GM19397 (cell line): ENCODE results near the gene SPEG.

ENCODE experiments used
- ATAC-seq: cut with Tn5 transposase; IDR thresholded peaks from one replicate; pipeline ENCODE4 v1.9.1; 2021; ENCODE audit warnings: mild to moderate bottlenecking, moderate library complexity; ENCODE audit not compliant: unreplicated experiment

The SPEG gene

DNA sequence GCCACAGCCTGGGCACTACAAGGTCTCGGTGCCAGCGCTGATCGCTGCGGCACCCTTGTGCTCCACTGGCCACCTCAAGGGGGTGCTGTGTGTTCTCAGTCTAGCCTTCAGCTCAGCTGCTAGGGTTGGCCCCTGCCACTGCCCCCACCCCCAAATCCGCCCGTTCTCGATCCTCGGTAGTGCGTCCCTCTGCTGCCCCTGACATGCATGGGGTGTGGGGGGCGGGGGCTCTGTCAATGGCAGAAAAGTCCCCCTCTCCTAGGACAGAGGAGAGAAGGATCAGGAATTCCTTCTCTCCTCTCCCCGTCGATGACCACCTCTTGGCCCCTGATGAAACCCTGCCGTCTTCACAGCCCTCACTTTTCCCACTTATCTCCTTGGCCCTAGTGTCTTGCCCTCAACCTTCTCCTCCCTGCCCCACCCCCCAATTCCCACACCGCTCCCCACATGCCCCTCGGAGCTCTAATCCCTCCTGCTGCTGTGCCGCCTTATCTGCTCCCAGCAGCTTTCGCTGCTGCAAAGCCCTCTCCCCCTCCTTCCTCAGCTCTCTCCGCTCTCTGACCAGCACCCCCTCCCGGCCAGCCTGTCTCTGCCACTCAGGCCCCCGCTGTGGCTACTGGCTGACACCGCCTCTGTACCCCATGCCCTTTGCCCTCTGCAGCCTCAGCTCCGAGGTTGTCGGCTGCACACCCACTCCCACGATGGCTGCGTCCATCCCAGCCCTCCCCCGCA, 75.3 kb downstream of the SPEG start:
- no peak for ATAC-seq

DNA sequence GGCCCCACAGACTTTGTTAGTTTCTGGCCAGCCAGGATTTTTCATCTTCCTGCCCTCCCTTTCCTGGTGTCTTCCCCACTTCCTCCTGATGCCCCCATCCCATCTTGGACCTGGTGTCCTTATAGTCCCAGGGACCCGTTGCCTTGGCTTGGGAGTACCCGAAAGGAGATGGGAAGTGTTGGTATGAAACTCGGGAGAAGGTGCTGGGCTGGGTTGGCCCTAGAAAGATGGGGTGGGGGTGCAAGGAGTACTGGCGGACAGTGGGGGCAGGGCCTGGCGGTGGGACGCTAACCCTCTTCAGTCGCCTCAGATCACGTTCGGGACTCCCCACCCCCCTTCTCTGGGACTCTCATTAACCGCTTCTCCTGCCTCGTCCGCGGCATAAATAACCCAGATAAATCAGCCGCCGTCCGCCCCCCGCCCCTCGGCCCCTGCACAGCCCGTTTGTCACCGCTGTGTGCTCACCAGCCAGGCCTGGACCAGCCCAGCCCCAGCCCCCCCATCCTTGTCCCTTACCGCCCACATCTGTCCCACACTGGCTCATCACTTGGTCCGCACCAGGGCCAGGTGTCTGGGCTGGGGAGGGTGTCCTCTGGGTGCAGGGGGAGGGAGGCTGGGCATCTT, 76.0 kb downstream of the SPEG start:
- no peak for ATAC-seq

DNA sequence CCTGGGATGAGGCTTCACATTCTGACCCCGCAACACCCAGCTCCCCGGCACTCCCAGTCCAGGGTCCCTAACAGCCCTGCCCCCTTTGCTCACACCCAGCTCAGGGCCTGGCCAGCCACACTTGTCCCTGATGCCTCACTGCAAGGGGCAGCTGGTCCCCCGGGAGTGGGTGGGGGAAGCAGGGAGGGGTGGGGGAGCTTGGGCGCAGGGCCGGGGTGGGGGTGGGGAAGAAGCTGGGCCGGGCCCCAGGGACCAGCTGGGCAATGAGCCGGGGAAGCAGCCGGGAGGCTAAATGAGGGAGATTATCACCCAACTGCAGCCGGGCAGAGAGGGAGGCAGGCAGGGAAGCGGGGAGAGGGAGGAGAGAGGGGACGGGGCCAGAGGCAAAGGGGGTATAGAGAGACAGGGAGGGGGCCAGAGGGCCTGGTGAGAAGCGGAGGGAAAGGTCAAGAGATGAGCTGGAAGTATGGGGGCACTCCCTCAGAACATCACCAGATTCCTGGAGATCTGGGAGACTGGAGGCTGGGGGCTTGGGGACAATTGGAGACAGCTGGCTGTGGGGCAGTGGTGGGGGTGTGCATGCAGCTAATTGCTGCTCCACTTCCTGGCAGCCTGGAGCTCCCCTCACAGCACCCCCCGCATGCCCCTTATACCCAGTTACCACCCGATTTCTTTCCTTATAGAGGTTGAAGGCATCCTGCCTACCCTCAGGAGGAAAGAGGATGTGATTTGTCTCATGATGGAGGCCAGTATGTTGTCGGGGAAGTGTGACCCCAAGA, 77.1 kb downstream of the SPEG start:
- ATAC-seq, result no peak

DNA sequence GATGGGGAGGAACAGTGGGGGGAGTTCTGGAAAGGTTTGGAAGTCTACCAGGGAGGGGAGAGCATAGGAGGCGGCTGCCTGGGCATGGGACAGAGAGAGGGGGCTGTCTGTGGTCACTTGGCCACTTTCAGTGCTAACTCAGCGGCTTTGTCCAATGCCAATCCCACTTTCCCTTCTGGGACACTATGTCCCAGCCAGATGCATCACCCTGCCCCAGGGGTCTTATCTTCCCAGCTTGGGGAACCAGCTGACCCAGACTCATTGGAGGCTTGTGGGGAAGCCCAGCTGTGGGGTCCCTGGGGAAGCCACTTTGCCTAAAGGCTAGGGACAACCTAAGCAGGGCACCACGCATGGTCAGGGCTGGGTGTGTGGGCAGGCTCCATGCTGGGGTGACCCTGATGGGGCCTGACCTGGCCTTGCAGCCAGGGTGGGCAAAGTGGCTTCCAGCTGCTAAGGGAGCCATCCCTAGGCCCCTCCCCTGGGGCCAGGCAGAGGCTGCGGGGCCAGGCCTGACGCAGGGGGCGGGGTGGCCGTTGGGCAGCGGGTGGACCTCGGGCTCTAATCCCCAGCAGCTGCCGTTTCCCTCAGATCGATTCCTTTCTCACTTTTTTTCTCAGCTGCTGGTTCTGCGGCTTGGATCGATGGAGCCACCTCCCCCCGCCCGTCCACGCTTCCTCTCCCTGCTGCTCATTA, 78.0 kb downstream of the SPEG start:
- ATAC-seq, result no peak

DNA sequence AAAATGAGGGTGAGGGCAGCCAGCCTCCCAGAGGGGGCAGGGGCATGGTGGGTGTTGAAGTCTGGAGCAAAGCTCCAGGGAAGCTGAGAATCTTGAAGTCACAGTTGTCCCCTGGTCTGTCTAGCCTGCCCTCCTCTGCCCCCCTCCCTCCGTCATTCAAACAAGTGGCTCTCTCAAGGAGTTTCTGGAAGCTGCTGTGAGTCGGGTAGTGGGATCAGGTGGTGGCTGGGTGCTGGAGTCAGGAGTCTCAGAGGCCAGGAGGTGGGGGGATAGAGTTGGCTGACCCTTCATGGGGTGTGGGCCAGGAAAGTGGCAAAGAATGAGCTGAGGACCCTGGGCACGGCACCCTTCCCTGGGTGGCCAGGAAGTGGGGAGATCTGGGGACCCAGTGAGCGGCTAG, 79.1 kb downstream of the SPEG start:
- no peak for ATAC-seq

DNA sequence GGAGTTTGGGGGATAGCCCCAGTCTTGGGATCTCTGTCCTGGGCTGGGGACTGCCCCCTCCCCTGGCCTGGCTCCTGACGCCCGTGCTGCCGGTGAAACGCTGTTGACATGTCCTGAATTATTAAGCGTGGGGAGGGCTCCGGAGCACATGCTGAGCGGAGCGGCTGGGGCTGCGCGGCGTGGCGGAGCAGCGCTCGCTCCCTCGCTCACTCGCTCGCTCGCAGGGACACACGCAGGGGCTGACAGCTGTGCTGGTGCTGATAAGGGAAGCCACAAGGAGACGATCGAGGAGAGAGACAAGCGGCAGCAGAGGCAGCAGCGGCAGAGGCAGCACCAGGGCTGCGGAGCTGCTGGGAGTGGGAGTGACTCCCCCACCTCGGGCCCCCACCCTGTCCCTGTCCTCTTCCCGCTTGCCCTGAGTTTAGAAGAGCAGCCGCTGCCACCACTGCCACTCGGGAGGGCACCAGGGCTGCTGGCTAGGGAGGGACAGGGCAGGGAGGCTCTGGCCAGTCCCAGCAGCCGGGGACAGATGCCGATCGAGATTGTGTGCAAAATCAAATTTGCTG, 79.6 kb downstream of the SPEG start, which contains the start of gene ASIC4:
ASIC4 (plus strand) TSS at position 287 of the 566 bp plus-strand sequence; CDS start at position 530, 243 bp downstream.
- ATAC-seq, result no peak

DNA sequence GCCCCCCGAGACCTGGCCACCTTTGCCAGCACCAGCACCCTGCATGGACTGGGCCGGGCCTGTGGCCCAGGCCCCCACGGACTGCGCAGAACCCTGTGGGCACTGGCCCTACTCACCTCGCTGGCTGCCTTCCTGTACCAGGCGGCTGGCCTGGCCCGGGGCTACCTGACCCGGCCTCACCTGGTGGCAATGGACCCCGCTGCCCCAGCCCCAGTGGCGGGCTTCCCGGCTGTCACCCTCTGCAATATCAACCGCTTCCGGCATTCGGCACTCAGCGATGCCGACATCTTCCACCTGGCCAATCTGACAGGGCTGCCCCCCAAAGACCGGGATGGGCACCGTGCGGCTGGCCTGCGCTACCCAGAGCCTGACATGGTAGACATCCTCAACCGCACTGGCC, 80.2 kb downstream of the SPEG start:
- ATAC-seq, result no peak

DNA sequence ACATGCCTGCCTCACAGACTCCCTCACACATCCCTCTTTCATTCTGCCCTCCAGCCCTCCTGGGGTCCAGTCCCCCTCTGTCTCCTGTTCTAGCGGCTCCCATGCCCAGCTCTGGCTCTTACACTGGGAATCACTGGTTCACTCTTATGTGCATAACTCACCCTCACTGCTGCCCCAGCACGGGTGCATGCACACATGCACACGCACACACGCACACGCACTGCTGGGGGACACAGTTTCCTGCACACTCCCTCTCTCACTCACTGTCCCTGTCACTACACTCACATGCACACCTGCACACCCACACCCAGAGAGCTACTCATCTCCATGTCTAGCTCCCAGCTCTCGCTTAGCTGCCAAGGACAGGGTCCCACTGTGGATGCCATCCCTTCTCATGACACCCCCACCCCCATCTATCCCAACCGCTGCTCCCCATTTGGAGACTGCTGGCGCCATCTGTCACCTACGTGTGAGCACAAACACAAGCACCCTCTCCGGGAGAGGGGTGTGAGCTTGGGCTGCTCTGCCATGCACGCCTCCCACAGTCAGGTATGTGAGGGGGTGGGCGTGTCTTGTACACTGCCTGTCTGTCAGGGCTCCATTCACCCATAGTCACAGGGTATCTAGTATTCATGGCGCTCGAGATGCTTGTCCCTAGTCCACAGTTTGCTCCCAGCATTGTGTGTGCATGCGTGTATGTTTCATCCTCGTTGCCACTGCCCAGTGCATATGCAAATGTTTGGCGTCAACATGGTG, 81.4 kb downstream of the SPEG start:
- no peak for ATAC-seq

DNA sequence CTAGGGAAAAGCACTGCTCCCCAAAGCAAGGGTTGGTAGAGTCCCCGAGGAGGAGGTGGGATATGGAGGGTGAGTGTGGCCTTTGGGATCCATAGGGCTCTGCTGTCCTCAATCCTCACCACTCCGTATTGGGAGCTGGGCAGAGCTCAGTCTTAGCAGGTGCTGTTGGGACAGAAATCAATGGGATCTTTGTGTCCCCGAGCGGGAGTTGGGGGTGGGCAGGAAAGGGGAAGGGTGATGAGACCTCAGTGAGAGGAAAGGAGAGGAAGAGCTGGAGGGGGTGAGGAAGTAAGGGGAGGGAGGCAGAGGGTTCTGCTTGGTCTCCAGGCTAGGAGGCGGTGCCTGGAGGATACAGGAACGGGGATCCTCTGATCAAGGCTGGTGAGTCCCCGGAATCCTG, 82.2 kb downstream of the SPEG start:
- ATAC-seq, result no peak

DNA sequence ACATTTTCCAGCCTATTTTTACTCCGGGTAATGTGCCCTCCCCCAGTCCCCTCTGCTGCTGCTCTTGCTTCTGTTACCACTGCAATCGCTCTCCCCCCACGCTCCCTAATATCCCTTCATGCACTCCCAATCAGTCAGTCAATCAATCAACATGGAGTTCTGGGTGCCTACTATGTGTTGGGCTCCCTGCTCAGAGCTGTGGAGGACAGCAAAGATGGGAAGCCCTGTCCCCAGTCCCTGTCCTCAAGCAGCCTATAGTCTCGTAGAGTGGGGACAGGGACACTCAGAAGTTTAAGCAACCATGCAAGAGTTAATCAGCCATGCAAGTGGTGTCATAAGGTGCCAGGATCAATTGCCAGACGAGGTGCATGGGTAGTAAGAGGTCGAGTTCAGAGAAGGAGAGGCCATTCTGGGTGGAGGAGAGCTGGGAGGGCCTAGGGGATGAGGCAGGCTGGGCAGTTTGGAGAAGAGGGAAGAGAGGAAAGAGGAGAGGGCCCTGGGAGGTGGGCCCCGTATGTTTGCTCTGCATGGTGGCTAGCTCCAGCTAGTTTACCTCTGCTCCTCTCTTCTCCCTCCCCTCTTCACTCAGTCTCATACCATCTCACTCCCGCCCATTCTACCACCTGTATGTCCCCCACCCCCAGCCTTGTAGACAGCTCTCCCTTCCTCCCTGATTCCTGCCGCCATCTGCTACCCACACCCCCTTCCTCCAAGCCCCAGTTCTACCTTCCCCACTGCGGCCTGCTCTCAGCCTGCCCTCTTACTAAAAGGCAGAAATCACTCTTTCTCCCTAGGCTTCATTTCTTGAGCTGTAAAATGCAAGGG, 83.5 kb downstream of the SPEG start:
- ATAC-seq, result no peak

DNA sequence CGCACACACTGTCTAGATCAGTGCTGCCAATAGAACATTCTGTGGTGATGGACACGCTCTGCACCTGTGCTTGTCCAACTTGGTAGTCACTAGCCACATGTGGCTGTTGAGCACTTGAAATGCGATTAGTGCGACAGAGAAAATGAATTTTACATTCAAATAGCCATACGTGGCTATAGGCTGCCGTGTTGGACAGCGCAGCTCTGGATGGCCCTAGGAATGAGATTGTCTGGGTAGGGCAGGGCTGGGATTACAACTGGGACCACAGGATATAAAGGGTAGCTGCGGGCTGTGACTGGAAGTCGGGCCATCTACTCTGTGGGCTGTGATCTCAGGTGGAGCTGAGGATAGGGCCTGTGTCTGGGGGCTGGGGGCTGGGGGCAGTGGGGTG, 84.9 kb downstream of the SPEG start:
- ATAC-seq, result no peak

DNA sequence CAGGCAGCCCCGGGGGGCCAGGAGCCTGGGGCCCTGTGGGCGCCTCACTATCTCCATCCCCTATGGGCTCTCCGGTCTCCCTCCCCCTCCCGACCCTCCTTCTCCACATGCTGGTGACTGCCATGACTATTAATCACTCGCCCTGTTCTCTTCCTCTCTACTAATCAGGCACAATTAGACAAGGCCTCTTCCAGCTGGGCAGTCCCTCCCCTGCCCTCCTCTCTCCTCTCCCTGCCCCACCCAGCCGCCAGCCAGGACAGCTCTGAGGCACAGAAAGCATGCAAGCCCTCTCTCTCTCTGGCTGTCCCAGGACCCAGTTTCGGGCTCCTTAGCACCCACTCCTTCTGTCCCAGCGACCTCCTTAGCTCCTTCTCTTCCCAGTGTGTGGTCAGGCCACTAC, 85.4 kb downstream of the SPEG start:
- no peak for ATAC-seq

DNA sequence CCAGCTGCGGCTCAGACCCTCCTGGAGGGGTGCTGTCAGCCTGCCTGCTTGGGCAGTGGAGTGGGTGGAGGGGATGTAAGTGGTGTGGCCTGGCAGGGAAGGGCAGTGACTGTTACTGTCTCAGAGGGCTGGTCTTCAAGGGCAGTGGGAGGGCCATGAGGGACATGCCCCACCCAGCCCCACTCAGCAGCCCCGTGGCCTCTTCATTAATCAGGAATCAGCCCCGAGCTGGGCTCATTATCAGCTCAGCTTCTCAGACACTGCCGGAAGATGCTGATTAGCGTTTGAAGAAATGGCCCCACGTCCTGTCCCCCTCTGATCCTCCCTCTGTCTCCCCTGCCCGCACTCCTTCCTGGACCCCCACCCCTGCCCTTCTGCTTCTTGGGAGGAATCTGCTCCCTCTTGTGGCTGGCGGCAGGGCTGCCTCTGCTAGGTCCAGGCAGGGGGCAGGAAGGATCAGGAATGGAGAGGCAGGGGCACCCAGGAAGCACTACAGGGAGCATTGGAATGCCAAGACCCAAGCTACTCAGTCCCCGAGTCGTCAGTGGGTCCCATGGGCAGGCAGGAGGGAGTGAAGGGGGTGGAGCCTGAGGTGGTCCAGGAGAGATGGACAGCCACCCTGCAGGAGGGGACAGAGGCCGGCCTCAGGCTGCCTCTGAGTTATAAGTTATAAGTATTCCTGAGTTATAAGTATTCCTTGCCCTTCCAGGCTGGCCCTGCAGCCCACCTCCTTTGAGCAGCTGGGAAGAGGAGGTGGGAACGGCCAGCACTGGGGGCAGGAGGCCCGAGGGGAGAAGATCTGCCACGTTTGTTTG, 86.6 kb downstream of the SPEG start:
- ATAC-seq, result no peak

DNA sequence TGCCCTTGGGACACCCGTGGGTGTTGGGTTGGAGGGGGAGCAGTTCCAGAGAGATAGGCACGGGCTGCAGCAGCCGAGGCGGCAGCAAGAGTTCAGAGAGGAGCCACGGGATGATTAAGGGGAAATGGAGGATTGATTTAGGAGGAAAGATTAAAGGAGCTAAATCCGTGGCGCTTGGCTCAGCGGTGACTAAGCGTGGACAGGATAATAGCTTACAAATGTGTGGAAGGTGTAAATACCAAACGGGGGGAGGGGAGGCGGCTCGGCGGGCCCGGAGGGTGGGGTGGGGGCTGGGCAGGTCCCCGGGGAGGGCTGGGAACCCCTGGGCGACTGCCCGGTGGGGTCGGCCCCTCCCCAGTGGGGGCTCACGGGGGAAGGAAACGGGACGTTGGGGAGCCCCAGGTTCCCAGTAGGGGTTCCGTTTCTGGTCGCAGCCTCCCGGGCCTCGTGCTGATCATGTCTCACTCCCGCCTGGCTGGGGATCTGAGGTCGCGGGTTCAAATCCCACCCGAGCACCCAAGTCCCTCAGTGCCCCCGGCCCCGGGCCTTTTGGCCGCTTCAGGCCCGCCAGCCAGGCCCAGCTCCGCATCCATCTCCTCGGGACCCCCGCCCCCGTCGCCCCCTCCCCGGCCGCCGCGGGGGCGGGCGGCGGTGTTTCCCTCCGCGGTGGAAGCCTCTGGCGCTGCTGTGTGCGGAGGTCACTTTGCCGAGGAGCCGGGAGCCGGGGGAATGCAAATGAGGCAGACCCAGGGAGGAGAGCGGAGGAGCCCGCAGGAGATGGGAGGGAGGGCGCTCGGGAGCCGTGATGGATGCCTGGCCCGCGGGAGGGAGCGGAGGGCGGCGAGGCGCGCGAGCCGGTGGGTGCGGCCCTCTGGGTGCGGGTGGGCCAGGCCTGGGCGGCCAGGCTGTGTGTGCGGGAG, 87.7 kb downstream of the SPEG start:
- ATAC-seq, result no peak

DNA sequence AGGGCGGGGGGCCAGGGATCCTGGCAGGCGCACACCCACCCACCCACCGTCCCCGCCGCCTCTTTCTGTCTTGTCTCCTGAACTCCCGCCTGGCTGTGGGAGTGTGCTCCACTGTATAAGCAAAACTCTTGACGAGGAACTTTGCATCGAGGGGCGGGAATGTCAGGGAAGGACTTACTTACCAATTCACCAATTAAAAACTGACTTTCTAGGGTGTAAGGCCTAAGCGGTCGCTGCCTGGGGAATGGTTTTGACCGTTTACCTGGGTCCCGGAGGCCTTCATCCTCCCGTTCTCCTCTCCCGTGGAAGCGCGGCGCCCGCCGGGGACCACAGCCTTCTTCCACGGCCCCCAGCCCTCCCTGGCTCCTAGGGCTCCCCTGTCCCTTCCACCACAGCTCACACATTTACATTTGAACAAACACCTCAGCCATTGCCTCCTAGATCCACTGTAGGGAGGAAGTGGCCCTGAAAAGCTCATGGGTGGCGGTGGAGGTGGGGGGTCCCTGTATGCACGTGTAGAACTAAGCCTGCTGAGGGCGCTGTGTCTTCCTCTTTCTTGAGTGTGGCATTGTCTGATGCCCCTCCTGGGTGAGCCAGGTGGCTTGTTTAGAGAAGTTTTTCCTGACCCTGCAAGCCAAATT, 88.5 kb downstream of the SPEG start:
- ATAC-seq, result no peak

DNA sequence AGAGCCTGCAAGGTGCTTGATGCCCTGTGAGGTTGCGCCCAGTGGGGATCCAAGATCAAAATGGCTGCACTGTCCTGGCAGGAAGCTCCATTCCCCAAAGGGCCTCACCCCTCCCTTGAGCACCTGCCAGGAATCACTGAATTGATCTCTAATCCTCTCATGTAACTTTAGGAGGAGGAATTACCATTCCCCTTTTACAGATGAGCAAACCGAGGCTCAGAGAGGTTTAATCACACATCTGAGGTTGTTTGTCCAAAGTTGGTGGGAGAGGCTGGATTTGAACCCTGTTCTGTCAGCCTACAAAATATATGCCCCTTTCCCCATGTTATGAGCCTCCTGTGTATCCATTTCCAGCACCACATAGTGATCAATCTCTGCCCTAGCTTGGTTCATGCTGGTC, 90.2 kb downstream of the SPEG start:
- ATAC-seq, result no peak
